Measurements from ENCODE around the gene ACAP2.
A peak's percentile ranks its signal among the peaks of the same experiment; 100 is the strongest.

Gene ACAP2

DNA sequence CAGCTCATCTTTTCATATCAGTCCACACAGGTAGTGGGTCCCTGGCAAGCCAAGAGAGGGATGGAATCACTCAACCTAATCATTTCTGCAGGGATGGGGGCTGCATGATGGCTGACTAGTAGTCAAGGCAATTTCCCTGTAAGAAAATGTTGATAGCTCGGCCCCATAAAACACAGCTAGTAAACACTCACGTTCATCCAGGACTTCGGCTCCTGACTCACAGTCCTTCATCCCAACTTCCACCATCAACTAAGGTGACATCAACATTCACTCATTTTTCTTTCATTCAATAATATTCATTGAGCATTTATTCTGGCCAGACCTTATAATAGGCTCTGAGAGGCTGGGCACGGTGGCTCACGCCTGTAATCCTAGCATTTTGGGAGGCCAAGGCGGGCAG lies 4.4 kb upstream of the ACAP2 start:
- H3K79me2 ChIP-seq (ENCODE audit: insufficient read depth, low read depth): peaks cover under 1% of the 10 kb centered on the region; the same call in 1 of the 2 replicates
- H3K4me2 ChIP-seq: peak overlapping the region; percentile 47; the same call in 1 of the 2 replicates
- H3K36me3 ChIP-seq (ENCODE audit: insufficient read depth): no peaks in the 10 kb centered on the region
- TF ChIP-seq, protein P1, sequence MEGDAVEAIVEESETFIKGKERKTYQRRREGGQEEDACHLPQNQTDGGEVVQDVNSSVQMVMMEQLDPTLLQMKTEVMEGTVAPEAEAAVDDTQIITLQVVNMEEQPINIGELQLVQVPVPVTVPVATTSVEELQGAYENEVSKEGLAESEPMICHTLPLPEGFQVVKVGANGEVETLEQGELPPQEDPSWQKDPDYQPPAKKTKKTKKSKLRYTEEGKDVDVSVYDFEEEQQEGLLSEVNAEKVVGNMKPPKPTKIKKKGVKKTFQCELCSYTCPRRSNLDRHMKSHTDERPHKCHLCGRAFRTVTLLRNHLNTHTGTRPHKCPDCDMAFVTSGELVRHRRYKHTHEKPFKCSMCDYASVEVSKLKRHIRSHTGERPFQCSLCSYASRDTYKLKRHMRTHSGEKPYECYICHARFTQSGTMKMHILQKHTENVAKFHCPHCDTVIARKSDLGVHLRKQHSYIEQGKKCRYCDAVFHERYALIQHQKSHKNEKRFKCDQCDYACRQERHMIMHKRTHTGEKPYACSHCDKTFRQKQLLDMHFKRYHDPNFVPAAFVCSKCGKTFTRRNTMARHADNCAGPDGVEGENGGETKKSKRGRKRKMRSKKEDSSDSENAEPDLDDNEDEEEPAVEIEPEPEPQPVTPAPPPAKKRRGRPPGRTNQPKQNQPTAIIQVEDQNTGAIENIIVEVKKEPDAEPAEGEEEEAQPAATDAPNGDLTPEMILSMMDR (conservative IDR thresholded peaks at IDR 0.05; ENCODE audit: low read depth, low read length): no peak
- H4K20me1 ChIP-seq (ENCODE audit: insufficient read depth): no peaks in the 10 kb centered on the region
- no peak overlapping the region for H3K4me3 ChIP-seq (IDR thresholded peaks at IDR 0.05; ENCODE audit: insufficient read depth, low read depth, low read length)
- peak overlapping the region; percentile 51; the same call in 1 of the 2 replicates for H3K27ac ChIP-seq
- peaks cover 73% of the 10 kb centered on the region for H3K4me1 ChIP-seq (ENCODE audit: low read depth, poor library complexity, severe bottlenecking)
- H3K27me3 ChIP-seq (ENCODE audit: insufficient read depth, low read depth): no peaks in the 10 kb centered on the region
- no peak overlapping the region for H2AFZ ChIP-seq (ENCODE audit: low read depth)
- no peak overlapping the region for H3K9ac ChIP-seq

DNA sequence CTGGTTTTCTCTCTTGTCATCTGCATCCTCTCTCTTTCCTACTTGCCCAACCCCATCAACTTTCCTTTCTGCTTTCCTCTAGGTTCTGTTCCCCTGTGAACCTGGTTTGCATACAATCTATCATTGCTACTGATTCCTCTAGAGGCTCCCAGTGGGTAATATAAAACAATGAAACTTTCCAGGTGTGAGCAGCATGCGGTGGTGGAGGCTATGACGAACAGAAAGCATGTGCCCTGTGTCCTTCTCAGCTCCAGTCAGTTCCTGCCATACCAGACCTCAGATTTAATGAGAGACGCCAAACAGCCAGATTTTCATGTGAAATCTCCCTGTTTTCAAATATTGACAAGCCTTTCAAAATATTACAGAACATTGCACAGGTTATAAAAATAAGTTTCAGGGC lies 3.5 kb upstream of the ACAP2 start:
- H3K79me2 ChIP-seq (ENCODE audit: insufficient read depth, low read depth): peaks cover 9% of the 10 kb centered on the region
- peaks cover 71% of the 10 kb centered on the region for H3K4me1 ChIP-seq (ENCODE audit: low read depth, poor library complexity, severe bottlenecking)
- TF ChIP-seq, protein P1 (conservative IDR thresholded peaks at IDR 0.05; ENCODE audit: low read depth, low read length): 0 out of 2 replicates have a peak, but pooled peaks have one; percentile 12
- H3K4me2 ChIP-seq: peak overlapping the region; percentile 47
- no peaks in the 10 kb centered on the region for H3K36me3 ChIP-seq (ENCODE audit: insufficient read depth)
- peak overlapping the region; percentile 20; the same call in 1 of the 2 replicates for H3K9ac ChIP-seq
- peak overlapping the region; percentile 51 for H3K27ac ChIP-seq
- H4K20me1 ChIP-seq (ENCODE audit: insufficient read depth): no peaks in the 10 kb centered on the region
- peak overlapping the region; percentile 50 for H2AFZ ChIP-seq (ENCODE audit: low read depth)
- no peaks in the 10 kb centered on the region for H3K27me3 ChIP-seq (ENCODE audit: insufficient read depth, low read depth)
- H3K4me3 ChIP-seq (IDR thresholded peaks at IDR 0.05; ENCODE audit: insufficient read depth, low read depth, low read length): no peak overlapping the region

DNA sequence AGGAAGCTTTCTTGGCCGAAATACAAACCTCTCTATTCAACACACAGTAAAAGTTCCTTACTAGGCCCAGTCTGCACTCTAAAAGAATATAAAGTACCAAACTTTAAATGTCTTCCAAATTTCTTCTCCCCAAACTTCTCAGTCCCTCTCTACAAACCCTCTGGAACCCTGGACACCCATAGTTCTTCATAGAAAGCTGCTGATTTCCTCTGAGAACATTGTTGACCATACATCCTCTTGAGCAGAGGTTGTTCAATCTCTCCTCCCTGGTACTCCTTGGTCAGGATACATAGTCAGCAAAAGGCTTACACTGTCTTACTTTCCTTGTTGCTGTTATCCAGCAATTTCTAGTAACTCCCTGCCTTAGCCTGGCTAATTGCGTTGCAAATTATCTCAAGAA lies 3.1 kb upstream of the ACAP2 start:
- H3K79me2 ChIP-seq (ENCODE audit: insufficient read depth, low read depth): peaks cover 13% of the 10 kb centered on the region
- no peaks in the 10 kb centered on the region for H3K27me3 ChIP-seq (ENCODE audit: insufficient read depth, low read depth)
- no peak overlapping the region for H3K4me3 ChIP-seq (IDR thresholded peaks at IDR 0.05; ENCODE audit: insufficient read depth, low read depth, low read length)
- no peaks in the 10 kb centered on the region; the same call in 1 of the 2 replicates for H4K20me1 ChIP-seq (ENCODE audit: insufficient read depth)
- no peaks in the 10 kb centered on the region for H3K36me3 ChIP-seq (ENCODE audit: insufficient read depth)
- peaks cover 69% of the 10 kb centered on the region for H3K4me1 ChIP-seq (ENCODE audit: low read depth, poor library complexity, severe bottlenecking)
- H3K4me2 ChIP-seq: peak overlapping the region; percentile 47; the same call in 1 of the 2 replicates
- peak overlapping the region; percentile 50; the same call in 1 of the 2 replicates for H2AFZ ChIP-seq (ENCODE audit: low read depth)
- TF ChIP-seq, protein P1 (conservative IDR thresholded peaks at IDR 0.05; ENCODE audit: low read depth, low read length): no peak
- peak overlapping the region; percentile 51 for H3K27ac ChIP-seq
- peak overlapping the region; percentile 20; the same call in 1 of the 2 replicates for H3K9ac ChIP-seq

DNA sequence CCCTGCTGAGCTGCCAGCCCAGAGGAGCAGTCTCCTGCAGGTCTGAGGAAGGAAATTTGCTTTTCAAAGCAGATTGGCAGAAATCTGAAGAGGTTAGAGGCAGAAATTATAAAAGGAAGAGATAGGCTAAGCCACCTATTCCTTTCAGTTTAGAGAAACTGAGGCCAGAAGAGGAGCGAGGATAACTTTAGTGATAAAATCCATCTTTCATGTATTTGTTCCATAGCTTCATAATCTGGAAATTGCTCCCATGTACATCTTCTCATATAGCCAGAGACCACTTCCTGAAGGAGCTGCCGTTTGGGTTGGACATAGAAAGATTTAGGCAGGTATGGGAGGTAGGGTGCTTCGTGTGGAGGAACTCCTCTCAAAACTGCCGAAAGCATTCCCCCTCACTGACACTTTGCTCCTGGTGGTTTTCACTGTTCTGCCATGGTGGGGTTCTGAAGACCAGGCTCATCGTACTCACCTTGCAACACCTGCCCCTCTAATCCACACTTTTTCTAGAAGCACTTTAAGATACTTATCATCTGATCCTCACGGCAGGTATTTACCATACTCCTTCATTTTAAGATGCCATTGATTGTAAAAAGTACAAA lies 670 bp upstream of the ACAP2 start:
- H3K27ac ChIP-seq: no peak overlapping the region; the same call in 1 of the 2 replicates
- no peaks in the 10 kb centered on the region for H3K36me3 ChIP-seq (ENCODE audit: insufficient read depth)
- no peaks in the 10 kb centered on the region for H3K27me3 ChIP-seq (ENCODE audit: insufficient read depth, low read depth)
- H2AFZ ChIP-seq (ENCODE audit: low read depth): peak overlapping the region; percentile 59; the same call in 1 of the 2 replicates
- TF ChIP-seq, protein P1 (conservative IDR thresholded peaks at IDR 0.05; ENCODE audit: low read depth, low read length): no peak
- peak overlapping the region; percentile 3; the same call in 1 of the 2 replicates for H3K9ac ChIP-seq
- H3K4me3 ChIP-seq (IDR thresholded peaks at IDR 0.05; ENCODE audit: insufficient read depth, low read depth, low read length): no peak overlapping the region
- peaks cover 10% of the 10 kb centered on the region; the same call in 1 of the 2 replicates for H4K20me1 ChIP-seq (ENCODE audit: insufficient read depth)
- H3K79me2 ChIP-seq (ENCODE audit: insufficient read depth, low read depth): peaks cover 37% of the 10 kb centered on the region
- H3K4me1 ChIP-seq (ENCODE audit: low read depth, poor library complexity, severe bottlenecking): peaks cover 69% of the 10 kb centered on the region
- H3K4me2 ChIP-seq: peak overlapping the region; percentile 79

Measured in KMS-11 (cell line).